Caco-2 (cell line): ENCODE data around the gene EDRF1. TPM values are rescaled to one million over a fixed set of nuclear protein-coding genes. Genes with fewer than 3 reads are reported as not detected.

Experiments
- BruUV-seq: library from RNA; stranded (reverse); fragments of 400-500 nt; replicated peaks from 2 replicates; lab custom pipeline; 2021; lab: Mats Ljungman, UMichigan
- CTCF ChIA-PET: fragments of 300-600 bp; sonication (Branson Sonifier 250); formaldehyde crosslinking; loops from one replicate; lab custom pipeline; 2022; ENCODE audit warnings: antibody characterized with exemption; lab: Charles Lee
- POLR2A ChIA-PET: fragments of 300-600 bp; sonication (Branson Sonifier 250); formaldehyde crosslinking; loops from one replicate; lab custom pipeline; 2022; ENCODE audit warnings: antibody characterized with exemption; lab: Charles Lee
- DNase-seq, 2 experiments: peaks; one replicate each; pipeline versions ENCODE4 v3.0.0 to v3.0.0-alpha.2; 2020 to 2022
- H3K27me3 ChIP-seq: replicated peaks from 2 replicates; pipeline ENCODE4 v1.6.0; 2011; ENCODE audit warnings: low read length; ENCODE audit not compliant: control insufficient read depth, insufficient read depth
- H3K36me3 ChIP-seq: 2 replicates; pipeline ENCODE4 v1.5.1; 2011; ENCODE audit warnings: low read length; ENCODE audit not compliant: control insufficient read depth, insufficient read depth
- H3K4me1 ChIP-seq: fragments of 250-450 bp; sonication (Bioruptor Pico); 2 replicates; pipeline ENCODE4 v1.5.1; 2020; ENCODE audit warnings: mild to moderate bottlenecking
- H3K4me3 ChIP-seq: 2 replicates; pipeline ENCODE4 v1.5.1; 2011; ENCODE audit warnings: low read depth, mild to moderate bottlenecking, control low read depth, low read length
- H3K9me3 ChIP-seq: fragments of 250-450 bp; sonication (Bioruptor Pico); 2 replicates; pipeline ENCODE4 v1.5.1; 2020; ENCODE audit warnings: mild to moderate bottlenecking, moderate library complexity
- H3K27ac Mint-ChIP-seq: one replicate; pipeline ENCODE4 v1.8.0; 2022; ENCODE audit warnings: mixed read lengths; ENCODE audit not compliant: unreplicated experiment
- H3K27me3 Mint-ChIP-seq: one replicate; pipeline ENCODE4 v1.8.0; 2022; ENCODE audit warnings: mixed read lengths; ENCODE audit not compliant: insufficient read depth, unreplicated experiment
- H3K36me3 Mint-ChIP-seq: one replicate; pipeline ENCODE4 v1.8.0; 2022; ENCODE audit warnings: mild to moderate bottlenecking, mixed read lengths; ENCODE audit not compliant: insufficient read depth, unreplicated experiment
- H3K4me1 Mint-ChIP-seq: one replicate; pipeline ENCODE4 v1.8.0; 2022; ENCODE audit warnings: low read depth, mixed read lengths; ENCODE audit not compliant: unreplicated experiment
- H3K4me3 Mint-ChIP-seq: one replicate; pipeline ENCODE4 v1.8.0; 2022; ENCODE audit warnings: mild to moderate bottlenecking, moderate library complexity, mixed read lengths; ENCODE audit not compliant: unreplicated experiment
- H3K9me3 Mint-ChIP-seq: one replicate; pipeline ENCODE4 v1.8.0; 2022; ENCODE audit warnings: mixed read lengths; ENCODE audit not compliant: unreplicated experiment
- intact Hi-C: fragments of 100-400 bp; cut with micrococcal nuclease; formaldehyde crosslinking; loops from one replicate; pipeline ENCODE4 v1.10.0; 2022; ENCODE audit not compliant: unreplicated experiment
- total RNA-seq: library from RNA; stranded (reverse); gene quantifications from 2 replicates; pipeline ENCODE4 v1.2.3, GENCODE V29; 2022
- TF ChIP-seq, protein P1 (sequence below), 2 experiments: fragments of 200-600 bp in 1 of 2; IDR thresholded peaks; 1 replicate in 1 of 2; 2 replicates in 1 of 2; pipeline versions ENCODE4 v1.5.1 to v1.8.0; 2011 to 2022; ENCODE audit warnings: antibody characterized with exemption in 1 of 2, control low read depth in 1 of 2, inconsistent platforms in 1 of 2, low read depth in 1 of 2, low read length in 1 of 2, mild to moderate bottlenecking in 1 of 2, moderate library complexity in 1 of 2; ENCODE audit not compliant: insufficient read depth in 1 of 2, severe bottlenecking in 1 of 2, unreplicated experiment in 1 of 2

The EDRF1 gene
- total RNA-seq, 1 experiment from 2014 or later, result 40.9 TPM

DNA sequence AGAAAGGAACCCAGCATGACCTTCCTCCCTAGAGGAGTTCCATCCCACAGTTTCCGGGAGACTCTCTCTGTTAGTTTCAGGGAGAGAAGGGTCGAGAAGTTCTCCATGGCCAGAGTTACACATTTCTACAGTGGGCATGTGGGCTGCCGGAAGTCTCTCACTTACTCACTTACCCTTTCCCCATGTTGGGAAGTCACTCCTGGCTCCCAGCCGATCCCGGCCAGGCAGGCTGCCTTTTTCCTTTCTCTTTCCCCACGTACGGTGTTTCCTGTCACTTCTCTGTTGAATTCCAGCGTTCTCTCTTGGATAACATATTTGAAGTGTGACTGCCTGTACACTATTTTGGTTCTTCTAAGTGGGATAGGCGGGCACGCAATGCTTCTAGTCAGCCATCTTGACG, 40.1 kb upstream of the EDRF1 start:
- Histone ChIP-seq H3K27me3 (no peaks in the 10 kb centered on the region), H3K4me3 (no peak overlapping the region), H3K36me3 (no peaks in the 10 kb centered on the region), H3K4me1 (no peaks in the 10 kb centered on the region), H3K9me3 (peaks cover 8% of the 10 kb centered on the region; the same call in 1 of the 2 replicates)
- BruUV-seq, result no TSS peak
- intact Hi-C loops, result no loop called here
- POLR2A ChIA-PET, result no interaction called here
- no peaks in the 10 kb centered on the region for H3K36me3 Mint-ChIP-seq
- CTCF ChIA-PET, result no interaction called here
- H3K27me3 Mint-ChIP-seq, result peaks cover 20% of the 10 kb centered on the region
- no peak overlapping the region for H3K27ac Mint-ChIP-seq
- DNase-seq, result no peak
- TF ChIP-seq, protein P1, sequence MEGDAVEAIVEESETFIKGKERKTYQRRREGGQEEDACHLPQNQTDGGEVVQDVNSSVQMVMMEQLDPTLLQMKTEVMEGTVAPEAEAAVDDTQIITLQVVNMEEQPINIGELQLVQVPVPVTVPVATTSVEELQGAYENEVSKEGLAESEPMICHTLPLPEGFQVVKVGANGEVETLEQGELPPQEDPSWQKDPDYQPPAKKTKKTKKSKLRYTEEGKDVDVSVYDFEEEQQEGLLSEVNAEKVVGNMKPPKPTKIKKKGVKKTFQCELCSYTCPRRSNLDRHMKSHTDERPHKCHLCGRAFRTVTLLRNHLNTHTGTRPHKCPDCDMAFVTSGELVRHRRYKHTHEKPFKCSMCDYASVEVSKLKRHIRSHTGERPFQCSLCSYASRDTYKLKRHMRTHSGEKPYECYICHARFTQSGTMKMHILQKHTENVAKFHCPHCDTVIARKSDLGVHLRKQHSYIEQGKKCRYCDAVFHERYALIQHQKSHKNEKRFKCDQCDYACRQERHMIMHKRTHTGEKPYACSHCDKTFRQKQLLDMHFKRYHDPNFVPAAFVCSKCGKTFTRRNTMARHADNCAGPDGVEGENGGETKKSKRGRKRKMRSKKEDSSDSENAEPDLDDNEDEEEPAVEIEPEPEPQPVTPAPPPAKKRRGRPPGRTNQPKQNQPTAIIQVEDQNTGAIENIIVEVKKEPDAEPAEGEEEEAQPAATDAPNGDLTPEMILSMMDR (IDR thresholded peaks at IDR 0.05; ENCODE audit: insufficient read depth in 1 of 2, low read depth in 1 of 2, low read length in 1 of 2, severe bottlenecking in 1 of 2, unreplicated experiment in 1 of 2), result no peak
- no peaks in the 10 kb centered on the region for H3K4me1 Mint-ChIP-seq
- no peak overlapping the region for H3K4me3 Mint-ChIP-seq
- peaks cover 8% of the 10 kb centered on the region for H3K9me3 Mint-ChIP-seq

DNA sequence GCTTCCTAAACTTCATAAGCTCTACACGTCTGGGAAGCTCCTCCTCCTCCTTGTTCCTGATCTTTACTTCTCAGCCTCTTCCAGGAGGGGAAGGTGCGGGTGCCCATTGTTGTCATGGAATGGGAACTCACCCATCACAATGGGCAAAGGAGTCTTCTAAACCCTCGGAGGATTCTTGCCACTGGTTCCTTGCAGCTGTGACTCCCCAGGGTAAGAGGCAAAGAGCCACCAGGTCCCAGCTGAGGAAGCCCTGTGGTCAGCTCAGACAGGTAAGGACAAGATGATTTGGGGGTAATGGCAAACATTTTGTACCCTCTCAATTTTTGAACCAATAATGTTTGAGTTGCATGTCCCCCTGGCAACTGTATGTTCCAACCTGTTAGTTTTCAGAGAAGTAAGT, 36.4 kb upstream of the EDRF1 start, which contains the start of gene TEX36:
TEX36 (minus strand) TSS at position 101 of the 400 bp plus-strand sequence. CDS start 174 bp downstream, outside the sequence.
- intact Hi-C loops, result no loop called here
- Histone ChIP-seq H3K4me3 (no peak within 1 kb of the TSS), H3K9me3 (no peaks in the 10 kb centered on the region), H3K4me1 (no peaks in the 10 kb centered on the region), H3K27me3 (no peaks in the 10 kb centered on the region), H3K36me3 (no peaks in the 10 kb centered on the region)
- ChIA-PET POLR2A (no interaction called here), CTCF (no interaction called here)
- no peak within 1 kb of the TSS for H3K27ac Mint-ChIP-seq
- H3K4me1 Mint-ChIP-seq, result no peaks in the 10 kb centered on the region
- H3K27me3 Mint-ChIP-seq, result peaks cover 27% of the 10 kb centered on the region
- TF ChIP-seq, protein P1 (IDR thresholded peaks at IDR 0.05; ENCODE audit: insufficient read depth in 1 of 2, low read depth in 1 of 2, low read length in 1 of 2, severe bottlenecking in 1 of 2, unreplicated experiment in 1 of 2), result no peak
- H3K36me3 Mint-ChIP-seq, result no peaks in the 10 kb centered on the region
- H3K9me3 Mint-ChIP-seq, result no peaks in the 10 kb centered on the region
- H3K4me3 Mint-ChIP-seq, result no peak within 1 kb of the TSS
- BruUV-seq, result no TSS peak
- no peak for DNase-seq

DNA sequence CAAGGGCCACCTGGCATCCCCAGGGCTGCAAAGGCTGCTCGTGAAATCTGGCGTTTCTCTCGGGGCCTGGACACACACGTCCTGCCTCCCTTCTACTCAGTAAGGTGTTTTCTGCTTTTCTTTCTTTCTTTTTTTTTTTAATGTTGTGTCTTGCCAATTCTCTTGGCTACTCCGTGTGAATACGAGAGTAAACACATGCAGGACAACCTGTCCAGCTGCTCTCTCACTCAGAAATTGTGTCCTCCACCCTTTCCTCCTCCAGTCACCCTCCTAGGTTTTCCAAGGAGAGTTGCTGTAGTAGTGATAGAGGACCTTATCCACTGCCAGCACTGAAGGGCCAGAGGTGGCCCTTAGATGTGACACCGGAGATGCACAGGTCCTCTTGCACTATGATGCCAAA, 35.7 kb upstream of the EDRF1 start:
- TF ChIP-seq, protein P1 (IDR thresholded peaks at IDR 0.05; ENCODE audit: insufficient read depth in 1 of 2, low read depth in 1 of 2, low read length in 1 of 2, severe bottlenecking in 1 of 2, unreplicated experiment in 1 of 2), result no peak
- intact Hi-C loops, result no loop called here
- H3K36me3 Mint-ChIP-seq, result no peaks in the 10 kb centered on the region

More for the DNA sequence above, 35.7 kb upstream of the EDRF1 start:
- H3K4me1 Mint-ChIP-seq, result no peaks in the 10 kb centered on the region
- H3K4me3 ChIP-seq, result no peak overlapping the region
- no peak for DNase-seq
- H3K9me3 ChIP-seq, result no peaks in the 10 kb centered on the region
- POLR2A ChIA-PET, result no interaction called here
- no TSS peak for BruUV-seq
- no peaks in the 10 kb centered on the region for H3K4me1 ChIP-seq
- H3K9me3 Mint-ChIP-seq, result no peaks in the 10 kb centered on the region
- no peak overlapping the region for H3K27ac Mint-ChIP-seq
- peaks cover 29% of the 10 kb centered on the region for H3K27me3 Mint-ChIP-seq
- H3K27me3 ChIP-seq, result no peaks in the 10 kb centered on the region
- CTCF ChIA-PET, result no interaction called here
- no peak overlapping the region for H3K4me3 Mint-ChIP-seq
- H3K36me3 ChIP-seq, result no peaks in the 10 kb centered on the region
